A549 treated with AZD9567 at 1 μM for 4 hours (cell line): ENCODE results near the gene PCED1A. TPM values are rescaled to one million over a fixed set of nuclear protein-coding genes. Genes with fewer than 3 reads are reported as not detected.

ENCODE experiments used
- total RNA-seq: library from RNA; stranded (reverse); fragments of 200-300 nt; extraction: Qiagen RNA extraction; gene quantifications from 5 replicates; pipeline ENCODE4 v1.2.3, GENCODE V29; 2022; ENCODE audit not compliant: insufficient read depth

Gene PCED1A, protein sequence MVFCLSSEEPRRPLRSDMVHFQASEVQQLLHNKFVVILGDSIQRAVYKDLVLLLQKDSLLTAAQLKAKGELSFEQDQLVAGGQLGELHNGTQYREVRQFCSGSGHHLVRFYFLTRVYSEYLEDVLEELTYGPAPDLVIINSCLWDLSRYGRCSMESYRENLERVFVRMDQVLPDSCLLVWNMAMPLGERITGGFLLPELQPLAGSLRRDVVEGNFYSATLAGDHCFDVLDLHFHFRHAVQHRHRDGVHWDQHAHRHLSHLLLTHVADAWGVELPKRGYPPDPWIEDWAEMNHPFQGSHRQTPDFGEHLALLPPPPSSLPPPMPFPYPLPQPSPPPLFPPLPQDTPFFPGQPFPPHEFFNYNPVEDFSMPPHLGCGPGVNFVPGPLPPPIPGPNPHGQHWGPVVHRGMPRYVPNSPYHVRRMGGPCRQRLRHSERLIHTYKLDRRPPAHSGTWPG
- 11.6 to 29.8 TPM (median 27.9 TPM) in 5 replicates for total RNA-seq

DNA sequence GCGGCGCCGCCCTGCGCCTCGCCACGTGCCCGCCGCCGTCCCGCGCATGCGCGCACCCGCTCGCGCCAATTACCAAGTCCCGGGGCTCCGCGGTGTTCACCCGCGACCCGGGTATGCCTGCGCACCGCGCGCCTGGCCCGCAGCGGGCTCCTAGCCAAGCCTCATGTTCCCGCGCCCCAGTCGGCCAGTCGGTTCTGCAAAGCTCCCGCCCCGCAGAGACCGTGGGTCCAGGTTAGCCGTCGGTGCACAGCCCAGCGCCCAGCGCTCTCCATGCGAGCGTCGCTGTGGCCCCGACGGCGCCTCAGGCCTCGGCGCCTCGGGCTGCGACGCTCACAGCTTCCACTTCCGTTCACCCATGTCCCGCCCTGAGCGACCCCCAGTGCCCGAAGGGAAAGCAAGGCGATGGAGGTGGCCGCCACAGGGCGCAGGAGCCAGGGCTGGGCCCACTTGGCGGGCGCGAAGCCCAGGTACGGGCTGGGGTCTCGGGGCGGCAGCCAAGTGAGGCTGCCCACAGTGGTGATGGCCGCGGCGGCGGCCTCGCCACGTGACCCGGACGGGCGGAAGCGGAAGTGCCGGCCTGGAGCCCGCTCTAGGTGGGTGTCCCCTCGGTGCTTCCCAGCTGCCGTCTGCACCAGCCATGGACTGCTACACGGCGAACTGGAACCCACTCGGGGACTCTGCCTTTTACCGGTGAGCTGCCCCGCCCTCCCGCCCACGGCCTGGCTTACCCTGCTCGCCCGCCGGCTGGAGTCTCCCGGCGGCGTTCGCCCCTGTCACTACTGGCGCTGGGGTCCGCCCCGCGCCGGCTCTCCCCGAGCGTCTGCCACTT, at the start of gene PCED1A, which contains the start of gene VPS16:
PCED1A (minus strand) TSS at position 518 of the 829 bp plus-strand sequence. CDS start 743 bp downstream, outside the sequence.
VPS16 (plus strand) TSS at position 608 of the 829 bp plus-strand sequence; CDS start at position 638, 30 bp downstream.

DNA sequence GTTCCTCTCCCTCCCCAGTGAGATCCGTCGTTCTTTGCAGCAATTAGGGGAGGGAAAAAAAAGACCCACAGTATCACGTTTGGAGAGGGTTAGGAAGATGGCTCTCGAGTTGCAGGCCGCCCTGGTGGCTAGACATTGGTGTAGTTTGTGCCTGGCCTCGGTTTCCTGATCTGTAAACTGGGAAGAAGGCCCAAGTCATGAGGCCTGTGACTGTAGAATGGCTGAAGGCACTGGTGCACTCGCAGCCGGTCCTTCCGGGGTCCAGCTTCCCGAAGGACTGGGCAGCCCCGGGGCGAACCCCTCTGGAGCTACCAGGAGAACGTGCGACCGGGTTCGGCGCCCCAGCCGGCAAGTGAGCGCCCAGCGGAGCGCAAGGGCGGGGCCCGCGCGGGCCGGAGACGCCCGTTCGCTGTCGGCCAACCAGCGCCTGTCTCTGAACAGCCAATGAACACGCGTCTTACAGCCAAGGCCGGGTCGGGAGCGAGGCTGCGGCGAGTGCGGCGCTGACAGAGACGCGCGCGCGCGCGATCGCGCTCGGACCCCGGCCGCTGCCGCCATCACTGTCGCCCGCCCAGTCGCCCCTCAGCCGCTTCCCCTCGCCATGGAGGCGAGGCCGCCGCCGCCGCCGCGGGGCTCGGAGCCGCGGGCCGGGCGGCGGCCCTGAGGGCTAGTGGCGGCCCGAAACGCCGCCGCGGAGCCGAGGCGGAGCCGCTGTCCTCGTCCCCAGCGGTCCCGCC, 32.7 kb upstream of the PCED1A start, which contains the start of gene PTPRA:
PTPRA (plus strand) TSS at position 472 of the 737 bp plus-strand sequence. CDS start 90,797 bp downstream, outside the sequence.

DNA sequence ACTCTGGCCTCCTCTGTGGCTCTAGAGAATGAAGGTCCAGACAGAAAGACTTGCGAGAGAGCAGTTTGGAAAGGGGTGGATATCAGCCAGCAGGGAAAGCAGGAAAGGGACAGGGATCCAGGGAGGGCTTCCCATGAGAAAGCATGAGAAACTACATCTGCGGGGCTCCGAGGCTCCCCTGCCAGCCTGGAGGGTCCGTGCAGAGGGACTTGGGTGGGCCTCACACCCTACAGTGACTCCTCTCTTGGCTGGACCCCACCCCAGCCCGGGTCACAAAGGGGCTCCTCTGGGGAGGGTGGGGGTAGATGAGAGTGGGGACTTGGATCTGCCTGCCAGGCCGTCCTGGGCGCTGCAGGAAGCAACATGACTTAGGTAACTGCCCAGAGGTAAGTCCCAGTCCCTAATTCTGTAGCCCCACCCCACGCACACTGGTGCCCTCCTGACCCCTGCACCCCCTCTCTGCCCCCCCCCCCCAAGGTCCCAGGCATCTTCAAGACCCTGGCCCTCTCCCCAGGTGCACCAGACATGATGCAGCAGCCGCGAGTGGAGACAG, 24.3 kb downstream of the PCED1A start, which contains the start of gene TMEM239:
TMEM239 (plus strand) TSS at position 335 of the 553 bp plus-strand sequence; CDS start at position 526, 191 bp downstream.

DNA sequence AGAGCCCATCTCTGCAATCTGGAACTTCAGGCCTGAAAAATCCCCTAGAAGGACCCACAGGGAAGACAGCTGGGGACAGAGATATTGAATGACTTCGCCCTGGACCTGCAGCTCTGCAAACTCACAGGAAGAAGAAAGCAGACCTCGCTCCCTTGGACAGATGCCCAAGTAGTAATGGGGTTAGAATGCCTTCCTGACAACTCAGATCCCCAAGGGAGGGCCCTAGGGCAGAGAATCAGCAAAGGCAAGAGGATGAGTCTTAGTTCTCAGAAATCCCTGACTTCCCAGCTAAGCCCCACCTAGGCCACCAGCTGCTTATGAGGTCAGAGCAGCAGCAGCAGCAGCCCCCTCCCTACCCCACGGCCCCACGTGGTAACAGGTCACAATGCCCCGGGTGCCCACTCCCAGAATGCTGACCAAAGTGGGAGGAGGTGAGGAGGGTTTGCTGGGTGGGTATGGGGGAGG, 25.8 kb downstream of the PCED1A start, which contains the start of gene C20orf141:
C20orf141 (plus strand) TSS at position 401 of the 465 bp plus-strand sequence. CDS start 198 bp downstream, outside the sequence.

DNA sequence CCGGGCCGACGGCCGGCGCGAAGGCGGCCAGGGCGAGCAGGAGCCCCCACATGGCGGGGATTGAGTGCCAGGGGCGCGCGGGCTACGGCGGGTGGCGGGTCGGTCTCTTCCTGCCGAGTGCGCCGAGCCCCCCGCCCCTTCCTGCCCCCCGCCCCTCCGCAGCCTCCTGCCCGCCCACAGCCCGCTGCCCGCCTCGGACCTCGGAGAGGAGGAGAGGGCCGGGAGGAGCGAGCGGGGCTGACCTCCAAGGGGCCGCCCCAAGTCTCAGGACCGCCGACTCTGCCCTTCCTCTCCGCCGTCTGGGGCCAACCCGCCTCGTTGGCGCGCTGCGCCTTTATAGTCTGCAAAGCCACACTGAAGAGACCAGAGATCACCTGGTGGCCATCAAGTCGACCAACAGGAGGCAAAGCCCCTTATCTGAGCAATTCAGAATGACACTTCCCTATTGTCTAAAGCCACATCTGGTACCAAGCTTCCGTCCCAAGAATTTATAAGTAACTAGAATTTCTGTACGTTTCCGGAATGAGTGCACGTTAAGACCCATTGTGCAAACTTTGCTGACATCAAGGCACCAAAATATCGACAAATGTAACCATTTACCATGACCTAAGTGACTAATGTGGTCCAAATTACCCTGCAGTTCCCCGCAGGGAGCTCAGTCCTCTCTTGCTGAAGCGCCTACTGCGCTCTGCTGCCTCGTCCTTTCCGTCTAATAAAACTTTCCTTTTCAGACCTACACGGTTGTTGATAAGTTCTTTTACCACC, 39.8 kb downstream of the PCED1A start, which contains the start of gene CPXM1:
CPXM1 (minus strand) TSS at position 107 of the 765 bp plus-strand sequence; CDS start at position 52, 55 bp downstream.

Other genes with a start within 250 kb of the PCED1A start
- 638 to 714 TPM (median 679 TPM) in 5 replicates for gene NOP56, start 188.0 kb downstream of the PCED1A start, total RNA-seq
- 131 to 161 TPM (median 133 TPM) in 5 replicates for gene IDH3B, start 176.4 kb downstream of the PCED1A start, total RNA-seq
- 1.00 to 2.9 TPM (median 2.4 TPM) in 5 replicates for gene EBF4, start 147.9 kb downstream of the PCED1A start, total RNA-seq
- gene CPXM1, start 40.0 kb downstream of the PCED1A start, total RNA-seq = not detected in 5 replicates
- 0.27 to 0.40 TPM (median 0.31 TPM) in 3 of 5 replicates, not detected in the others for gene C20orf141, start 25.7 kb downstream of the PCED1A start, total RNA-seq
- gene TMEM239, start 24.3 kb downstream of the PCED1A start, total RNA-seq = not detected in 5 replicates
- 20.7 to 38.2 TPM (median 34.8 TPM) in 5 replicates for gene VPS16, start 90 bp upstream of the PCED1A start, total RNA-seq
- gene PTPRA, start 32.8 kb upstream of the PCED1A start, total RNA-seq = 36.7 to 64.3 TPM (median 42.1 TPM) in 5 replicates
- 0.23 to 0.52 TPM (median 0.46 TPM) in 4 of 5 replicates, not detected in the other for gene GNRH2, start 203.0 kb upstream of the PCED1A start, total RNA-seq
- 100 to 174 TPM (median 163 TPM) in 5 replicates for gene MRPS26, start 205.4 kb upstream of the PCED1A start, total RNA-seq
- 0.26 TPM in 1 of 5 replicates, not detected in the others for gene OXT, start 231.0 kb upstream of the PCED1A start, total RNA-seq
- gene AVP, start 244.1 kb upstream of the PCED1A start, total RNA-seq = 0.20 TPM in 1 of 5 replicates, not detected in the others